ENCODE measurements around the gene MAD2L1BP. TPM values are rescaled to one million over a fixed set of nuclear protein-coding genes. Genes with fewer than 3 reads are reported as not detected.

MAD2L1BP gene
- total RNA-seq, 1 experiment from 2014 or later: 44.2 TPM

DNA sequence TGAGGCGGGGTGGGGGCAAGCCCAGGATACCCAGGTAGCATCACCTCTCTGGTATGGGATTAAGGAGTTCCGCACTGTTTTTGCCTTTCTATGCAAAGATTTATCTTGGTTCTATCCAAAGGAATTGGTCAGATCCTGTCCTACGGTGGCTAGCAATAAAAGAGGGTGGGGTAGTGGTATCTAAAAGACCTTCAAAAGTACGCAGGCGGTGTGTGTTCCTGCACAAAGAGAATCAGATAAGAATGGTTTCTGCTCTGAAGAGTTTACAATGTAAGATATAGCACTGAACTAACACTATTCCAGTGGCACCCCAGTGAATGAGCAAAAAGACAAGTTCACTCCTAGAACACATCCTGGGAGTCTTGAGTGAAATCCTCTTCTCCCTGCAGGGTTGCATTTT lies 45.7 kb downstream of the MAD2L1BP start:
- DNase-seq (ENCODE audit: low read depth, low spot score) (no peak), ATAC-seq (no peak)
- in situ Hi-C loops (cut with HindIII; ENCODE audit: low pct_unique_long_range_greater_than_20kb, low sequenced_read_pairs) (no loop called here), intact Hi-C loops (cut with micrococcal nuclease; ENCODE audit: unreplicated experiment) (no loop called here)
- no TSS peak for BruUV-seq (replicated peaks)
- Histone ChIP-seq H3K27ac (ENCODE audit: low read length) (no peak overlapping the region), H3K4me1 (ENCODE audit: control insufficient read depth, insufficient read depth, low read length) (peaks cover 4% of the 10 kb centered on the region), H3K9me3 (ENCODE audit: control insufficient read depth, insufficient read depth, low read depth, low read length) (no peaks in the 10 kb centered on the region), H3K4me3 (ENCODE audit: low read depth in 2 of 2, low read length in 2 of 2) (no peak overlapping the region), H3K27me3 (ENCODE audit: control insufficient read depth, insufficient read depth, low read length) (no peaks in the 10 kb centered on the region), H3K36me3 (ENCODE audit: control insufficient read depth, insufficient read depth, low read length) (peaks cover 6% of the 10 kb centered on the region)
- POLR2A ChIA-PET: no interaction called here
- CTCF ChIA-PET: no interaction called here
- TF ChIP-seq POLR2AphosphoS5 (IDR thresholded peaks at IDR 0.05; ENCODE audit: low read depth, low read length) (no peak), SIN3A (IDR thresholded peaks at IDR 0.05; ENCODE audit: borderline replicate concordance, insufficient read depth, low read depth, low read length) (no peak), TCF7L2 (IDR thresholded peaks at IDR 0.05; ENCODE audit: low read depth, low read length) (no peak)
- TF ChIP-seq, protein P1, sequence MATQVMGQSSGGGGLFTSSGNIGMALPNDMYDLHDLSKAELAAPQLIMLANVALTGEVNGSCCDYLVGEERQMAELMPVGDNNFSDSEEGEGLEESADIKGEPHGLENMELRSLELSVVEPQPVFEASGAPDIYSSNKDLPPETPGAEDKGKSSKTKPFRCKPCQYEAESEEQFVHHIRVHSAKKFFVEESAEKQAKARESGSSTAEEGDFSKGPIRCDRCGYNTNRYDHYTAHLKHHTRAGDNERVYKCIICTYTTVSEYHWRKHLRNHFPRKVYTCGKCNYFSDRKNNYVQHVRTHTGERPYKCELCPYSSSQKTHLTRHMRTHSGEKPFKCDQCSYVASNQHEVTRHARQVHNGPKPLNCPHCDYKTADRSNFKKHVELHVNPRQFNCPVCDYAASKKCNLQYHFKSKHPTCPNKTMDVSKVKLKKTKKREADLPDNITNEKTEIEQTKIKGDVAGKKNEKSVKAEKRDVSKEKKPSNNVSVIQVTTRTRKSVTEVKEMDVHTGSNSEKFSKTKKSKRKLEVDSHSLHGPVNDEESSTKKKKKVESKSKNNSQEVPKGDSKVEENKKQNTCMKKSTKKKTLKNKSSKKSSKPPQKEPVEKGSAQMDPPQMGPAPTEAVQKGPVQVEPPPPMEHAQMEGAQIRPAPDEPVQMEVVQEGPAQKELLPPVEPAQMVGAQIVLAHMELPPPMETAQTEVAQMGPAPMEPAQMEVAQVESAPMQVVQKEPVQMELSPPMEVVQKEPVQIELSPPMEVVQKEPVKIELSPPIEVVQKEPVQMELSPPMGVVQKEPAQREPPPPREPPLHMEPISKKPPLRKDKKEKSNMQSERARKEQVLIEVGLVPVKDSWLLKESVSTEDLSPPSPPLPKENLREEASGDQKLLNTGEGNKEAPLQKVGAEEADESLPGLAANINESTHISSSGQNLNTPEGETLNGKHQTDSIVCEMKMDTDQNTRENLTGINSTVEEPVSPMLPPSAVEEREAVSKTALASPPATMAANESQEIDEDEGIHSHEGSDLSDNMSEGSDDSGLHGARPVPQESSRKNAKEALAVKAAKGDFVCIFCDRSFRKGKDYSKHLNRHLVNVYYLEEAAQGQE (IDR thresholded peaks at IDR 0.05; ENCODE audit: insufficient read depth in 1 of 2, low read depth in 2 of 2, low read length in 1 of 2): no peak
- TF ChIP-seq, protein P2, sequence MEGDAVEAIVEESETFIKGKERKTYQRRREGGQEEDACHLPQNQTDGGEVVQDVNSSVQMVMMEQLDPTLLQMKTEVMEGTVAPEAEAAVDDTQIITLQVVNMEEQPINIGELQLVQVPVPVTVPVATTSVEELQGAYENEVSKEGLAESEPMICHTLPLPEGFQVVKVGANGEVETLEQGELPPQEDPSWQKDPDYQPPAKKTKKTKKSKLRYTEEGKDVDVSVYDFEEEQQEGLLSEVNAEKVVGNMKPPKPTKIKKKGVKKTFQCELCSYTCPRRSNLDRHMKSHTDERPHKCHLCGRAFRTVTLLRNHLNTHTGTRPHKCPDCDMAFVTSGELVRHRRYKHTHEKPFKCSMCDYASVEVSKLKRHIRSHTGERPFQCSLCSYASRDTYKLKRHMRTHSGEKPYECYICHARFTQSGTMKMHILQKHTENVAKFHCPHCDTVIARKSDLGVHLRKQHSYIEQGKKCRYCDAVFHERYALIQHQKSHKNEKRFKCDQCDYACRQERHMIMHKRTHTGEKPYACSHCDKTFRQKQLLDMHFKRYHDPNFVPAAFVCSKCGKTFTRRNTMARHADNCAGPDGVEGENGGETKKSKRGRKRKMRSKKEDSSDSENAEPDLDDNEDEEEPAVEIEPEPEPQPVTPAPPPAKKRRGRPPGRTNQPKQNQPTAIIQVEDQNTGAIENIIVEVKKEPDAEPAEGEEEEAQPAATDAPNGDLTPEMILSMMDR (IDR thresholded peaks at IDR 0.05): no peak

DNA sequence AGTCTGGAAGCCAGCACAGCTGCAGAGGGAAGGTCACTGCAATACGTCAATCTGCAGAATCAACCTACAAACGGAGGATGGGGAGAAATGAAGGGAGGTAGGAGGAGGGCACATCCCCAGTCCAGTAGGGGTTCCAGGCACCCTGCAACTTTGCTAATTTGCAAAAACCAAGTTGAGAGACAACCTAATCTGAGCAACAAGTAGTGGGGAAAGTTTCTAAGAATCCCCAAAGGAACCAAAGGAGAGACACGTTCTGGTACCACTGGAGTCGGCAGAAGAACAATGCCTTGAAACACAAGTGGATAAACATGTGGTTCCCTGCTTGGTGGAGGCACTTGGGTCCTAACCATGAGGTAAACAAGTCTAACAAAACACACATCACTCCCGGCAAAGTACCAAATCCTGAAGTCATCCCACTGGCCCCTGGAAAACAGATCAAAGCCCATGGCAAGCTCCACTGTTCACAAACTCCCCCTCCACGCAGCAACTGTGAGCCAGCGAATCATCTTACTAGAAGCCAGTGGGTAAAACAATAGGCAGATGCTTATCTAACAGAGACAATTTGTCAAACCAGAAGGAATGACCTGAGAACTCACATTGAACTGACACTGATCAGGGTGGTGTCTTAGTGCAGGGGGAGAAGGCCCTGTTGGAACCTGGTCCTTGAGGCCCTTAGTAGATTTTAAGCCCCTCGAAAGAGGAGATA lies 47.2 kb downstream of the MAD2L1BP start:
- TF ChIP-seq SIN3A (IDR thresholded peaks at IDR 0.05; ENCODE audit: borderline replicate concordance, insufficient read depth, low read depth, low read length) (no peak), POLR2AphosphoS5 (IDR thresholded peaks at IDR 0.05; ENCODE audit: low read depth, low read length) (no peak), TCF7L2 (IDR thresholded peaks at IDR 0.05; ENCODE audit: low read depth, low read length) (no peak)
- TF ChIP-seq, protein P2 (IDR thresholded peaks at IDR 0.05): no peak
- TF ChIP-seq, protein P1 (IDR thresholded peaks at IDR 0.05; ENCODE audit: insufficient read depth in 1 of 2, low read depth in 2 of 2, low read length in 1 of 2): no peak
- H3K36me3 ChIP-seq (ENCODE audit: control insufficient read depth, insufficient read depth, low read length): peaks cover 10% of the 10 kb centered on the region; the same call in 1 of the 2 replicates
- intact Hi-C loops (cut with micrococcal nuclease; ENCODE audit: unreplicated experiment) (no loop called here), in situ Hi-C loops (cut with HindIII; ENCODE audit: low pct_unique_long_range_greater_than_20kb, low sequenced_read_pairs) (no loop called here)
- ChIA-PET CTCF (no interaction called here), POLR2A (interaction anchor here (0.6 kb wide), 1 partner anchor 87 kb away, joined by 5 read pairs; no protein-coding TSS in a partner anchor)
- no peak for DNase-seq (ENCODE audit: low read depth, low spot score)
- H3K9me3 ChIP-seq (ENCODE audit: control insufficient read depth, insufficient read depth, low read depth, low read length): no peaks in the 10 kb centered on the region
- H3K27ac ChIP-seq (ENCODE audit: low read length): no peak overlapping the region
- no TSS peak for BruUV-seq (replicated peaks)
- H3K4me3 ChIP-seq (ENCODE audit: low read depth in 2 of 2, low read length in 2 of 2): no peak overlapping the region
- peaks cover 9% of the 10 kb centered on the region for H3K4me1 ChIP-seq (ENCODE audit: control insufficient read depth, insufficient read depth, low read length)
- H3K27me3 ChIP-seq (ENCODE audit: control insufficient read depth, insufficient read depth, low read length): no peaks in the 10 kb centered on the region
- ATAC-seq: no peak

Data from Panc1 (cell line).